ENCODE measurements around the gene PREPL. TPM values are rescaled to one million over a fixed set of nuclear protein-coding genes. Genes with fewer than 3 reads are reported as not detected.

Gene PREPL
- polyA plus RNA-seq, 3 donors, result 2.6 to 10.8 (median 8.0) TPM

- Mint-ChIP-seq H3K9me3 (peaks cover 0 to 2% (median 0%) of the 10 kb centered on the region in 7 donors), H3K36me3 (peaks cover 21 to 24% of the 10 kb centered on the region in 2 donors), H3K4me1 (no peaks in the 10 kb centered on the region), H3K27me3 (ENCODE audit: low read depth in 3 of 3) (peaks cover 0 to 4% (median 0%) of the 10 kb centered on the region in 3 donors), H3K4me3 (no peak overlapping the region), H3K27ac (no peak overlapping the region)
- DNase-seq, result no peak
- H3K27ac ChIP-seq (ENCODE audit: low read depth in 1 of 2, low read length in 2 of 2), result no peak overlapping the region
- peaks cover 1 to 2% of the 10 kb centered on the region in 2 donors for H3K36me3 ChIP-seq (replicated peaks in 1 of 2; ENCODE audit: control insufficient read depth in 1 of 2, insufficient read depth in 2 of 2, low read length in 2 of 2)
- H3K4me2 ChIP-seq (replicated peaks; ENCODE audit: extremely low read depth, low read length, poor library complexity, severe bottlenecking), result no peak overlapping the region
- no peaks in the 10 kb centered on the region for H3K4me1 ChIP-seq (ENCODE audit: control insufficient read depth in 1 of 2, insufficient read depth in 2 of 2, low read length in 2 of 2)
- no CpG with 5 or more reads among the region's 2 CpGs for WGBS (ENCODE audit: insufficient coverage)
- no peak overlapping the region for H2AFZ ChIP-seq (ENCODE audit: insufficient read depth, low read depth, low read length, poor library complexity, severe bottlenecking)
- H4K20me1 ChIP-seq (ENCODE audit: insufficient read depth, low read length), result no peaks in the 10 kb centered on the region
- H3K4me3 ChIP-seq (replicated peaks in 1 of 3; ENCODE audit: low read depth in 2 of 3, low read length in 3 of 3), result no peak overlapping the region
- no peaks in the 10 kb centered on the region for H3K27me3 ChIP-seq (ENCODE audit: control insufficient read depth in 2 of 2, insufficient read depth in 2 of 2, low read length in 2 of 2)
- intact Hi-C loops (cut with micrococcal nuclease), result no loop called here
- H3K79me2 ChIP-seq (ENCODE audit: insufficient read depth, low read length), result no peaks in the 10 kb centered on the region
- TF ChIP-seq CTCF (IDR thresholded peaks at IDR 0.05), result no peak
- H3K9ac ChIP-seq (ENCODE audit: insufficient read depth, low read length, poor library complexity, severe bottlenecking), result no peak overlapping the region
- no peaks in the 10 kb centered on the region for H3K9me3 ChIP-seq (replicated peaks in 1 of 2; ENCODE audit: control insufficient read depth in 1 of 2, insufficient read depth in 1 of 2, low read length in 2 of 2)
Measured at GRCh38 chr2:44377486-44377885, 16.2 kb upstream of the PREPL start.

GRCh38 chr2:44372246-44372645 is 11.0 kb upstream of the PREPL start:
- H3K4me3 Mint-ChIP-seq, result no peak overlapping the region
- peaks cover 0 to 4% (median 1%) of the 10 kb centered on the region in 3 donors for H3K27me3 Mint-ChIP-seq (ENCODE audit: low read depth in 3 of 3)
- peaks cover 0 to 2% of the 10 kb centered on the region in 2 donors for H3K36me3 ChIP-seq (replicated peaks in 1 of 2; ENCODE audit: control insufficient read depth in 1 of 2, insufficient read depth in 2 of 2, low read length in 2 of 2)
- H3K9ac ChIP-seq (ENCODE audit: insufficient read depth, low read length, poor library complexity, severe bottlenecking), result no peak overlapping the region
- no peaks in the 10 kb centered on the region for H3K4me1 Mint-ChIP-seq
- H3K4me3 ChIP-seq (replicated peaks in 1 of 3; ENCODE audit: low read depth in 2 of 3, low read length in 3 of 3), result no peak overlapping the region
- 100% methylated on average over 1 of the region's 3 CpGs for WGBS (ENCODE audit: insufficient coverage)
- no peak overlapping the region for H3K4me2 ChIP-seq (replicated peaks; ENCODE audit: extremely low read depth, low read length, poor library complexity, severe bottlenecking)
- H3K9me3 ChIP-seq (replicated peaks in 1 of 2; ENCODE audit: control insufficient read depth in 1 of 2, insufficient read depth in 1 of 2, low read length in 2 of 2), result no peaks in the 10 kb centered on the region
- no peaks in the 10 kb centered on the region for H3K79me2 ChIP-seq (ENCODE audit: insufficient read depth, low read length)
- no peaks in the 10 kb centered on the region for H3K9me3 Mint-ChIP-seq
- no peak overlapping the region for H2AFZ ChIP-seq (ENCODE audit: insufficient read depth, low read depth, low read length, poor library complexity, severe bottlenecking)
- H4K20me1 ChIP-seq (ENCODE audit: insufficient read depth, low read length), result peaks cover 4% of the 10 kb centered on the region
- intact Hi-C loops (cut with micrococcal nuclease), result no loop called here
- no peak for DNase-seq
- H3K27me3 ChIP-seq (ENCODE audit: control insufficient read depth in 2 of 2, insufficient read depth in 2 of 2, low read length in 2 of 2), result no peaks in the 10 kb centered on the region
- H3K4me1 ChIP-seq (ENCODE audit: control insufficient read depth in 1 of 2, insufficient read depth in 2 of 2, low read length in 2 of 2), result no peaks in the 10 kb centered on the region
- H3K27ac Mint-ChIP-seq, result no peak overlapping the region
- H3K27ac ChIP-seq (ENCODE audit: low read depth in 1 of 2, low read length in 2 of 2), result no peak overlapping the region
- peaks cover 15 to 16% of the 10 kb centered on the region in 2 donors for H3K36me3 Mint-ChIP-seq
- no peak for TF ChIP-seq CTCF (IDR thresholded peaks at IDR 0.05)

Data from CD14-positive monocyte (primary cell).